ENCODE data around the gene PHLDA2. TPM values are rescaled to one million over a fixed set of nuclear protein-coding genes. Genes with fewer than 3 reads are reported as not detected.

Gene PHLDA2
- total and polyA plus RNA-seq, 9 of the 15 experiments (the other 6 are each of a cell fraction or from before 2014, with no cell fraction given) = 0.43 to 42.4 (median 4.7) TPM

DNA sequence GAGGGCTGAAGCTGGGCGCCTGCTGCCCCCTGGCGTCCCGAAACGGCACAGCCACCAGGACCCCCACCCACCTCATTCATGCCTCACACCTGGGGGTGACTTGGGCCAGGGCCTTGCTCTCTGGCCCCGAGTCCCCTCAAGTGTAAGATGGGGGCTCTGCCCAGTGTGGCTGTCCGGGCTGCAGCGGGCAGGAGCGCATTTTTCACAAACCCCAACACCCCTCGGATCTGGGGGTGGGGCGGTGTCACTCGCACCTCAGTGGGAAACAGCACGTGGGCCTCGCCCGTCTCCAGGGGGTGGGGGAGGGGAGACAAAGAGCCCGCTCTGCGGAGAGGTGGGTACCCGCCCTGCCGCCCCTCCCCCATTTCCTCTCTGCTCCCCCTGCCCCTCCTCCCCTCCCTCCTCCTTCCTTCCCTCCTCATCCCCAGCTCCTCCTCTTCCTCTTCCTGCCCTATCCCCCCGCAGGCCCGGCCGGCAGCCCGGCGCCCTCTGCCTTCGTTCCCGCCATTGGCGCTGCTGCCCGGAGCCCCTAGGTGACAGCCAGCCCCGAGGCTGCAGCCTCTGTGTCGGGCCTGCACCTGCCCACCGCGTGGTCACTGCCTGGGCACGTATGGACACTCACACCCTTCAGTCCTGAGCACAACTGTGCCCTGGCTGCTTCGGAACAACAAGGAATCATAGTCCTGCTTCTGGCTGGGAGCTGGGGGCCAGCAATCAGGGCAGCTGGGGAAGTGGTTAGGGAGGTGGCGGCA is 36.8 kb downstream of the PHLDA2 start (continued):
- TF ChIP-seq, protein P1, sequence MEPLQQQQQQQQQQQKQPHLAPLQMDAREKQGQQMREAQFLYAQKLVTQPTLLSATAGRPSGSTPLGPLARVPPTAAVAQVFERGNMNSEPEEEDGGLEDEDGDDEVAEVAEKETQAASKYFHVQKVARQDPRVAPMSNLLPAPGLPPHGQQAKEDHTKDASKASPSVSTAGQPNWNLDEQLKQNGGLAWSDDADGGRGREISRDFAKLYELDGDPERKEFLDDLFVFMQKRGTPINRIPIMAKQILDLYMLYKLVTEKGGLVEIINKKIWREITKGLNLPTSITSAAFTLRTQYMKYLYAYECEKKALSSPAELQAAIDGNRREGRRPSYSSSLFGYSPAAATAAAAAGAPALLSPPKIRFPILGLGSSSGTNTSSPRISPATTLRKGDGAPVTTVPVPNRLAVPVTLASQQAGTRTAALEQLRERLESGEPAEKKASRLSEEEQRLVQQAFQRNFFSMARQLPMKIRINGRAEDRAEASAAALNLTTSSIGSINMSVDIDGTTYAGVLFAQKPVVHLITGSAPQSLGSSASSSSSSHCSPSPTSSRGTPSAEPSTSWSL (CRISPR knock-in tag; IDR thresholded peaks at IDR 0.05; ENCODE audit: borderline replicate concordance) = no peak
- TF ChIP-seq MAZ (CRISPR knock-in tag; conservative IDR thresholded peaks at IDR 0.05 in 1 of 2, IDR thresholded peaks at IDR 0.05 in 1 of 2) (peak; percentile 57 to 73), PATZ1 (CRISPR knock-in tag; IDR thresholded peaks at IDR 0.05; ENCODE audit: borderline replicate concordance) (no peak), NFIX (CRISPR knock-in tag; IDR thresholded peaks at IDR 0.05; ENCODE audit: low read depth) (no peak), KDM2B (CRISPR knock-in tag; IDR thresholded peaks at IDR 0.05) (no peak), RBM34 (IDR thresholded peaks at IDR 0.05; ENCODE audit: borderline replicate concordance, insufficient read depth, low read length) (no peak), NELFE (IDR thresholded peaks at IDR 0.05; ENCODE audit: insufficient read depth, insufficient read length) (no peak)
- TF ChIP-seq, protein P2, sequence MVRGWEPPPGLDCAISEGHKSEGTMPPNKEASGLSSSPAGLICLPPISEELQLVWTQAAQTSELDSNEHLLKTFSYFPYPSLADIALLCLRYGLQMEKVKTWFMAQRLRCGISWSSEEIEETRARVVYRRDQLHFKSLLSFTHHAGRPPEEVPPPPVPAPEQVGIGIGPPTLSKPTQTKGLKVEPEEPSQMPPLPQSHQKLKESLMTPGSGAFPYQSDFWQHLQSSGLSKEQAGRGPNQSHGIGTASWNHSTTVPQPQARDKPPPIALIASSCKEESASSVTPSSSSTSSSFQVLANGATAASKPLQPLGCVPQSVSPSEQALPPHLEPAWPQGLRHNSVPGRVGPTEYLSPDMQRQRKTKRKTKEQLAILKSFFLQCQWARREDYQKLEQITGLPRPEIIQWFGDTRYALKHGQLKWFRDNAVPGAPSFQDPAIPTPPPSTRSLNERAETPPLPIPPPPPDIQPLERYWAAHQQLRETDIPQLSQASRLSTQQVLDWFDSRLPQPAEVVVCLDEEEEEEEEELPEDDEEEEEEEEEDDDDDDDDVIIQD (CRISPR knock-in tag; IDR thresholded peaks at IDR 0.05) = no peak
- TF ChIP-seq, protein P3, sequence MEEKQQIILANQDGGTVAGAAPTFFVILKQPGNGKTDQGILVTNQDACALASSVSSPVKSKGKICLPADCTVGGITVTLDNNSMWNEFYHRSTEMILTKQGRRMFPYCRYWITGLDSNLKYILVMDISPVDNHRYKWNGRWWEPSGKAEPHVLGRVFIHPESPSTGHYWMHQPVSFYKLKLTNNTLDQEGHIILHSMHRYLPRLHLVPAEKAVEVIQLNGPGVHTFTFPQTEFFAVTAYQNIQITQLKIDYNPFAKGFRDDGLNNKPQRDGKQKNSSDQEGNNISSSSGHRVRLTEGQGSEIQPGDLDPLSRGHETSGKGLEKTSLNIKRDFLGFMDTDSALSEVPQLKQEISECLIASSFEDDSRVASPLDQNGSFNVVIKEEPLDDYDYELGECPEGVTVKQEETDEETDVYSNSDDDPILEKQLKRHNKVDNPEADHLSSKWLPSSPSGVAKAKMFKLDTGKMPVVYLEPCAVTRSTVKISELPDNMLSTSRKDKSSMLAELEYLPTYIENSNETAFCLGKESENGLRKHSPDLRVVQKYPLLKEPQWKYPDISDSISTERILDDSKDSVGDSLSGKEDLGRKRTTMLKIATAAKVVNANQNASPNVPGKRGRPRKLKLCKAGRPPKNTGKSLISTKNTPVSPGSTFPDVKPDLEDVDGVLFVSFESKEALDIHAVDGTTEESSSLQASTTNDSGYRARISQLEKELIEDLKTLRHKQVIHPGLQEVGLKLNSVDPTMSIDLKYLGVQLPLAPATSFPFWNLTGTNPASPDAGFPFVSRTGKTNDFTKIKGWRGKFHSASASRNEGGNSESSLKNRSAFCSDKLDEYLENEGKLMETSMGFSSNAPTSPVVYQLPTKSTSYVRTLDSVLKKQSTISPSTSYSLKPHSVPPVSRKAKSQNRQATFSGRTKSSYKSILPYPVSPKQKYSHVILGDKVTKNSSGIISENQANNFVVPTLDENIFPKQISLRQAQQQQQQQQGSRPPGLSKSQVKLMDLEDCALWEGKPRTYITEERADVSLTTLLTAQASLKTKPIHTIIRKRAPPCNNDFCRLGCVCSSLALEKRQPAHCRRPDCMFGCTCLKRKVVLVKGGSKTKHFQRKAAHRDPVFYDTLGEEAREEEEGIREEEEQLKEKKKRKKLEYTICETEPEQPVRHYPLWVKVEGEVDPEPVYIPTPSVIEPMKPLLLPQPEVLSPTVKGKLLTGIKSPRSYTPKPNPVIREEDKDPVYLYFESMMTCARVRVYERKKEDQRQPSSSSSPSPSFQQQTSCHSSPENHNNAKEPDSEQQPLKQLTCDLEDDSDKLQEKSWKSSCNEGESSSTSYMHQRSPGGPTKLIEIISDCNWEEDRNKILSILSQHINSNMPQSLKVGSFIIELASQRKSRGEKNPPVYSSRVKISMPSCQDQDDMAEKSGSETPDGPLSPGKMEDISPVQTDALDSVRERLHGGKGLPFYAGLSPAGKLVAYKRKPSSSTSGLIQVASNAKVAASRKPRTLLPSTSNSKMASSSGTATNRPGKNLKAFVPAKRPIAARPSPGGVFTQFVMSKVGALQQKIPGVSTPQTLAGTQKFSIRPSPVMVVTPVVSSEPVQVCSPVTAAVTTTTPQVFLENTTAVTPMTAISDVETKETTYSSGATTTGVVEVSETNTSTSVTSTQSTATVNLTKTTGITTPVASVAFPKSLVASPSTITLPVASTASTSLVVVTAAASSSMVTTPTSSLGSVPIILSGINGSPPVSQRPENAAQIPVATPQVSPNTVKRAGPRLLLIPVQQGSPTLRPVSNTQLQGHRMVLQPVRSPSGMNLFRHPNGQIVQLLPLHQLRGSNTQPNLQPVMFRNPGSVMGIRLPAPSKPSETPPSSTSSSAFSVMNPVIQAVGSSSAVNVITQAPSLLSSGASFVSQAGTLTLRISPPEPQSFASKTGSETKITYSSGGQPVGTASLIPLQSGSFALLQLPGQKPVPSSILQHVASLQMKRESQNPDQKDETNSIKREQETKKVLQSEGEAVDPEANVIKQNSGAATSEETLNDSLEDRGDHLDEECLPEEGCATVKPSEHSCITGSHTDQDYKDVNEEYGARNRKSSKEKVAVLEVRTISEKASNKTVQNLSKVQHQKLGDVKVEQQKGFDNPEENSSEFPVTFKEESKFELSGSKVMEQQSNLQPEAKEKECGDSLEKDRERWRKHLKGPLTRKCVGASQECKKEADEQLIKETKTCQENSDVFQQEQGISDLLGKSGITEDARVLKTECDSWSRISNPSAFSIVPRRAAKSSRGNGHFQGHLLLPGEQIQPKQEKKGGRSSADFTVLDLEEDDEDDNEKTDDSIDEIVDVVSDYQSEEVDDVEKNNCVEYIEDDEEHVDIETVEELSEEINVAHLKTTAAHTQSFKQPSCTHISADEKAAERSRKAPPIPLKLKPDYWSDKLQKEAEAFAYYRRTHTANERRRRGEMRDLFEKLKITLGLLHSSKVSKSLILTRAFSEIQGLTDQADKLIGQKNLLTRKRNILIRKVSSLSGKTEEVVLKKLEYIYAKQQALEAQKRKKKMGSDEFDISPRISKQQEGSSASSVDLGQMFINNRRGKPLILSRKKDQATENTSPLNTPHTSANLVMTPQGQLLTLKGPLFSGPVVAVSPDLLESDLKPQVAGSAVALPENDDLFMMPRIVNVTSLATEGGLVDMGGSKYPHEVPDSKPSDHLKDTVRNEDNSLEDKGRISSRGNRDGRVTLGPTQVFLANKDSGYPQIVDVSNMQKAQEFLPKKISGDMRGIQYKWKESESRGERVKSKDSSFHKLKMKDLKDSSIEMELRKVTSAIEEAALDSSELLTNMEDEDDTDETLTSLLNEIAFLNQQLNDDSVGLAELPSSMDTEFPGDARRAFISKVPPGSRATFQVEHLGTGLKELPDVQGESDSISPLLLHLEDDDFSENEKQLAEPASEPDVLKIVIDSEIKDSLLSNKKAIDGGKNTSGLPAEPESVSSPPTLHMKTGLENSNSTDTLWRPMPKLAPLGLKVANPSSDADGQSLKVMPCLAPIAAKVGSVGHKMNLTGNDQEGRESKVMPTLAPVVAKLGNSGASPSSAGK (IDR thresholded peaks at IDR 0.05) = peak; percentile 90

Data from K562 (cell line).